Epidermal melanocyte (primary cell): ENCODE results near the gene GATD1.

Experiments
- DNase-seq: peaks from one replicate; pipeline ENCODE4 v3.0.0; 2011; ENCODE audit warnings: low spot score; ENCODE audit not compliant: insufficient read length

Gene GATD1

GRCh38 chr11:727859-728748, 49.2 kb downstream of the GATD1 start:
- peak; percentile 87 for DNase-seq

- DNase-seq, result no peak
Measured at GRCh38 chr11:727281-727701, 50.0 kb downstream of the GATD1 start.

GRCh38 chr11:726278-727220, 50.7 kb downstream of the GATD1 start:
- no peak for DNase-seq

GRCh38 chr11:725624-726202, 51.6 kb downstream of the GATD1 start:
- DNase-seq, result no peak

GRCh38 chr11:724778-725386, 52.4 kb downstream of the GATD1 start:
- DNase-seq, result no peak

DNA sequence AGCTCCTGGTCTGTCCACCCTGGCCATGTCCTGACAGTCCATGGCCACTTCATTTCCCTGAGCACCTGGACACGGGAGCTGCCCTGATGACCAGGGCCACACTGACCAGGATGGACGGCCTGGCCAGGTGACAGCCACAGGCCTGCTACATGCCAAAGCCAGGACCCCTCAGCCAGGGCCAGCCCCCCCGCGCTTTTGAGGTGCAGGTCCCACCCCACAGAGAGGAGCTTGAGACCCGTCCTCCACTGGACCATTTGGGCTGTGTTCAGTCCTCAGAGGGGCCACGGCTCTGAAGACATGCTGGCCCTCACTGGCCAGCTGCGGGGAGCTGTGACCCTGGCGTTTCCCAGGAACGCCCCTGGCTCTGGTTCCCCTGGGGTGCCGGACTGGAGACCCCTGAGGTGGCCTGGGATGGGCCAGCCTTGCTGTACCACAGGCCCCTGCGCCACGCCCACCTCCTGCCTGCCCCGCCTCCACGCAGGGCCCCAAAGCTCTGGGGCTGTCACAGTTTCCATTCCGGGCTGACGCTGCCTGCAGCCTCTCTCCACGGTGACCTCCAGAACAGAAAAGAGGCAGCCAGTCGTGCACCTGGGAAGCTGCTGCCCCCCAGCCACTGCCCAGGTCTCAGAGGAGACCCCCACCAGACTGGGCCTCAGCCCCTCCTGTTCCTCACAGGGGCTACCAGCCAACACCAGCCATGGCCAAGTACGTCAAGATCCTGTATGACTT, 53.1 kb downstream of the GATD1 start:
- no peak for DNase-seq

- DNase-seq, result no peak
Measured at GRCh38 chr11:723120-723883, 54.0 kb downstream of the GATD1 start.

- no peak for DNase-seq
Measured at GRCh38 chr11:722346-722811, 54.9 kb downstream of the GATD1 start.

- no peak for DNase-seq
Measured at GRCh38 chr11:721741-722345, 55.4 kb downstream of the GATD1 start.

- no peak for DNase-seq
Measured at GRCh38 chr11:721247-721740, 56.0 kb downstream of the GATD1 start.

DNA sequence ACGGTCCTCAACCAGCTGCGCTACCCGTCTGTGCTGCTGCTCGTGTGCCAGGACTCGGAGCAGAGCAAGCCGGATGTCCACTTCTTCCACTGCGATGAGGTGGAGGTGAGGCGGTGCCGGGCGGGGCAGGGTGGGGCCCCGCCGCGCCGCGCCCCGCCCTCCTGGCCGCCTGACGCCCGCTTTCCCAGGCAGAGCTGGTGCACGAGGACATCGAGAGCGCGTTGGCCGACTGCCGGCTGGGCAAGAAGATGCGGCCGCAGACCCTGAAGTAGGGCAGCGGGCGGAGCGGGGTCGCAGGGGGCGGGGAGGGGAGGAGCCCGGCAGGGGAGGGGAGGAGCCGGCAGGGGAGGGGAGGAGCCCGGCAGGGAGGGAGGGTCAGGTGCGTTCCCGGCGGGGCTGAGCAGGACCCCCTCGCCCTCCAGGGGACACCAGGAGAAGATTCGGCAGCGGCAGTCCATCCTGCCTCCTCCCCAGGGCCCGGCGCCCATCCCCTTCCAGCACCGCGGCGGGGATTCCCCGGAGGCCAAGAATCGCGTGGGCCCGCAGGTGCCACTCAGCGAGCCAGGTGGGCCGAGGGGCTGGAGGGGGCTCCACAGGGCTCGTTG, 56.5 kb downstream of the GATD1 start:
- no peak for DNase-seq

DNA sequence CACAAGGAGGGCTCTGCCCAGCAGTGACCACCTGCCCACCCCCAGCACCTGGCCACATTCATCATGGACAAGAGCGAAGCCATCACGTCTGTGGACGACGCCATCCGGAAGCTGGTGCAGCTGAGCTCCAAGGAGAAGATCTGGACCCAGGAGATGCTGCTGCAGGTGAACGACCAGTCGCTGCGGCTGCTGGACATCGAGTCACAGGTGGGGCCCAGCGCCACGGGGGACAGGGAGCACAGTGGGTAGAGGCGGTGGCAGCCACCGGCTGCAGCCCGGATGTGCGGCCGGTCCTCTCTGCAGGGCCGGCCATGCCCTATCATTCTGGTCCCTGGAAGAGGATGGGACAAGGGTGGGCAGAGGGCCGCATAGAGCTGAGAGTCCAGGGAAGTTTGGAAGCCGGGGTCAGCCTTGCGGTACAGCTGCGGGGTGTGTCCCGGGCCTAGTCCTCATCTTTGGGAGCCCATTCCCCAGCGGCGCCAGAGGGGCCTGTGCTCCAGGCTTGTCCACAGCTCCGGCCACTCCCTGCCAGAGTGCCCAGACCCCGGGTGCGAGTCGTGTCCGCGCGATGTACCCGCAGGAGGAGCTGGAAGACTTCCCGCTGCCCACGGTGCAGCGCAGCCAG, 57.2 kb downstream of the GATD1 start:
- DNase-seq, result no peak

DNA sequence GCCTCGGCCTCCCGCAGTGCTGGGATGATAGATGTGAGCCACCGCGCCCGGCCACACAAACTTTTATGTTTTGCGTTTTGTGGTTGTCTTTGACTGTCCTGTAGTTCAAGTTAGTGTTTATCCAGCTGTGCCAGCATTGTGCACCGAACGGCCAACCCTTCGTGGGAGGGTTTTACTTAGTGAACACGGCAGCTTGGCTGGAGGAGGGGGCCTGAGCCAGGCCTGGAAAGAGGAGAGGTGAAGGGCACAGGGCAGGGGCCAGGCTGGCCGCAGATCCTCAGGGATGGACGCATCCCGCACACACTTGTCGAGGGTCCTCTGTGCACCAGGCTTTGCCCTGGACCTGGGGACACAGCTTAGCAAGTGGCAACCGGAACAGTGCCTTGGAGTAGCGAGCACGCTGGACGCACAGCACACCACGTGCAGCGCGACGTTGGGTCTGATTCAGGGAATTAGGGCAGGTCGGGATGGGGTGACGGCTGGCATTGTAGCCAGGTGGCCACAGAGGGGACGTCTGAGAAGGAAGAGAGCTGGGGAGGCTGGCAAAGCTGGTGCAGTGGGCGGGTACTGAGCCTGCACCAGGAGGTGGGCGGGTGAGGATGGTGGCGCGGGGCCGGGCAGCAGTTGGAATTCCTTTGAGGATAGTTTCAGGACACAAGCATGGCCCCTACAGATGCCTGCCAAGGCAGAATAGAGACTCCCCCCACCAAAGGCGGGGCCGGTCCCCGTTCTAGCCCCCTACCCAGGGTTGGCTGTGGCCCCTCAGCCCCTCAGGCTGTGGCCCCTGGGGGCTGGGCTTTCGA, 57.9 kb downstream of the GATD1 start:
- no peak for DNase-seq
